ENCODE measurements around the gene BICC1. TPM values are rescaled to one million over a fixed set of nuclear protein-coding genes. Genes with fewer than 3 reads are reported as not detected.

BICC1 gene
- total and polyA plus RNA-seq, 2 of the 4 experiments (the other 2 are of a cell fraction), result 5.7 to 42.5 TPM

DNA sequence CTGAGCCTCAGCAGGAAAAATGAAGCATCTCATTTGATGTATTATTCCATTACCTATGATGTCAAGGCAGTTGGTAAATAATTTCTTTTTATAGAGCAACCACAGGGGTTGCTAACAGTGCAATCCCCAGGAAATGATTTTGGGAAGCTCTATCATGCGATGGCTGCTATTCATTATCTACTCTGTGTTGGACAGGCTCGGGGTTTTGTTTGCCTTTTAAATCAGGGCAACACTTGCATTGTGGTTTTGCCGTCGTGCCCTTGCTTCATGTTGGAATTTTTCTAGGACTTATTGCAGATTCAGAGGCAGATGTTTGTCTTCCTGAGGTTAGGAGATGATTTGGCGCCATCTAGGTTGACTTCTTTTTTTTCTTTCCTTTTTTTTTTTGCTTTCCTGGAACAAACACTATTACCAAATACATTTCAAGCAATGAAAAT is 128.4 kb downstream of the BICC1 start:
- peak overlapping the region; percentile 78 for H2BK5ac ChIP-seq (ENCODE audit: low read depth, low read length, poor library complexity, severe bottlenecking)
- peaks cover 17% of the 10 kb centered on the region for H3K9me1 ChIP-seq (ENCODE audit: insufficient read depth, low read length)
- no peak overlapping the region for H2AK5ac ChIP-seq (ENCODE audit: low read depth, low read length)
- peak; percentile 92 for DNase-seq
- no peak overlapping the region for H4K91ac ChIP-seq (ENCODE audit: insufficient read depth, low read depth, low read length)
- peaks cover 10% of the 10 kb centered on the region; the same call in 1 of the 2 replicates for H3K4me1 ChIP-seq (ENCODE audit: control insufficient read depth, insufficient read depth, low read length)
- no peak overlapping the region for H2BK15ac ChIP-seq (ENCODE audit: low read depth, low read length)
- H2AFZ ChIP-seq (replicated peaks; ENCODE audit: low read length, poor library complexity), result no peak overlapping the region
- H3K36me3 ChIP-seq (ENCODE audit: control insufficient read depth, insufficient read depth, low read length), result no peaks in the 10 kb centered on the region
- in situ Hi-C loops (cut with MboI; ENCODE audit: low sequenced_read_pairs) (no loop called here), dilution Hi-C loops (cut with HindIII; ENCODE audit: low sequenced_read_pairs, unreplicated experiment) (no loop called here), intact Hi-C loops (cut with micrococcal nuclease) (loop anchor here (1.0 to 5.0 kb wide), 2 partner anchors 110 to 229 kb away; no protein-coding TSS in a partner anchor)
- ChIA-PET CTCF (interaction anchor here (0.6 to 1.8 kb wide), 9 partner anchors 10 to 666 kb away, joined by 3 to 8 read pairs (median 4); no protein-coding TSS in a partner anchor), POLR2A (ENCODE audit: unreplicated experiment) (no interaction called here)
- ATAC-seq (ENCODE audit: low read depth), result peak; percentile 76
- 0 out of 2 replicates have a peak overlapping the region, but pooled peaks have one; percentile 5 for H2BK120ac ChIP-seq (ENCODE audit: low read depth, low read length)
- no TSS peak for BruUV-seq (replicated peaks)
- peak overlapping the region; percentile 27; the same call in 1 of the 2 replicates for H2BK20ac ChIP-seq (ENCODE audit: low read depth, low read length)
- no peaks in the 10 kb centered on the region for H3K27me3 ChIP-seq (ENCODE audit: control insufficient read depth, insufficient read depth, low read length)
- H2AK9ac ChIP-seq (replicated peaks; ENCODE audit: low read depth, low read length, poor library complexity), result no peak overlapping the region
- H4K5ac ChIP-seq (ENCODE audit: low read depth, low read length), result no peak overlapping the region
- H3K79me1 ChIP-seq (ENCODE audit: low read depth in 1 of 2, low read length in 2 of 2), result peaks cover 19 to 39% of the 10 kb centered on the region in 2 experiments
- H3K56ac ChIP-seq (ENCODE audit: extremely low read depth, insufficient read depth, low read length), result peak overlapping the region; percentile 43
- H4K20me1 ChIP-seq (ENCODE audit: insufficient read depth, low read length), result peaks cover 3% of the 10 kb centered on the region; the same call in 1 of the 2 replicates
- no peak overlapping the region for H4K8ac ChIP-seq (ENCODE audit: low read depth in 2 of 2, low read length in 2 of 2)
- H3K9me3 ChIP-seq (ENCODE audit: control insufficient read depth, insufficient read depth, low read length), result no peaks in the 10 kb centered on the region
- H3K27ac ChIP-seq (ENCODE audit: insufficient read depth, low read length), result no peak overlapping the region
- H3K4me2 ChIP-seq (ENCODE audit: low read depth, low read length), result peak overlapping the region; percentile 39; the same call in 1 of the 2 replicates
- no peak overlapping the region for H3K18ac ChIP-seq (ENCODE audit: low read depth, low read length)
- TF ChIP-seq MXI1 (IDR thresholded peaks at IDR 0.05; ENCODE audit: borderline replicate concordance, low read depth, low read length) (no peak), RAD21 (IDR thresholded peaks at IDR 0.05; ENCODE audit: low read length) (peak; percentile 42; the same call in 1 of the 2 replicates), SMC3 (IDR thresholded peaks at IDR 0.05; ENCODE audit: low read depth, low read length) (peak; percentile 21; the same call in 1 of the 2 replicates), CEBPB (IDR thresholded peaks at IDR 0.05; ENCODE audit: low read depth, low read length) (peak; percentile 76), BHLHE40 (IDR thresholded peaks at IDR 0.05; ENCODE audit: low read depth, low read length) (peak; percentile 42; the same call in 1 of the 2 replicates), POLR2A (IDR thresholded peaks at IDR 0.05; ENCODE audit: low read depth, low read length) (no peak)
- TF ChIP-seq, protein P1, sequence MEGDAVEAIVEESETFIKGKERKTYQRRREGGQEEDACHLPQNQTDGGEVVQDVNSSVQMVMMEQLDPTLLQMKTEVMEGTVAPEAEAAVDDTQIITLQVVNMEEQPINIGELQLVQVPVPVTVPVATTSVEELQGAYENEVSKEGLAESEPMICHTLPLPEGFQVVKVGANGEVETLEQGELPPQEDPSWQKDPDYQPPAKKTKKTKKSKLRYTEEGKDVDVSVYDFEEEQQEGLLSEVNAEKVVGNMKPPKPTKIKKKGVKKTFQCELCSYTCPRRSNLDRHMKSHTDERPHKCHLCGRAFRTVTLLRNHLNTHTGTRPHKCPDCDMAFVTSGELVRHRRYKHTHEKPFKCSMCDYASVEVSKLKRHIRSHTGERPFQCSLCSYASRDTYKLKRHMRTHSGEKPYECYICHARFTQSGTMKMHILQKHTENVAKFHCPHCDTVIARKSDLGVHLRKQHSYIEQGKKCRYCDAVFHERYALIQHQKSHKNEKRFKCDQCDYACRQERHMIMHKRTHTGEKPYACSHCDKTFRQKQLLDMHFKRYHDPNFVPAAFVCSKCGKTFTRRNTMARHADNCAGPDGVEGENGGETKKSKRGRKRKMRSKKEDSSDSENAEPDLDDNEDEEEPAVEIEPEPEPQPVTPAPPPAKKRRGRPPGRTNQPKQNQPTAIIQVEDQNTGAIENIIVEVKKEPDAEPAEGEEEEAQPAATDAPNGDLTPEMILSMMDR (conservative IDR thresholded peaks at IDR 0.05; ENCODE audit: low read depth, low read length), result peak; percentile 46
- TF ChIP-seq, protein P2, sequence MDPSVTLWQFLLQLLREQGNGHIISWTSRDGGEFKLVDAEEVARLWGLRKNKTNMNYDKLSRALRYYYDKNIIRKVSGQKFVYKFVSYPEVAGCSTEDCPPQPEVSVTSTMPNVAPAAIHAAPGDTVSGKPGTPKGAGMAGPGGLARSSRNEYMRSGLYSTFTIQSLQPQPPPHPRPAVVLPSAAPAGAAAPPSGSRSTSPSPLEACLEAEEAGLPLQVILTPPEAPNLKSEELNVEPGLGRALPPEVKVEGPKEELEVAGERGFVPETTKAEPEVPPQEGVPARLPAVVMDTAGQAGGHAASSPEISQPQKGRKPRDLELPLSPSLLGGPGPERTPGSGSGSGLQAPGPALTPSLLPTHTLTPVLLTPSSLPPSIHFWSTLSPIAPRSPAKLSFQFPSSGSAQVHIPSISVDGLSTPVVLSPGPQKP (IDR thresholded peaks at IDR 0.05; ENCODE audit: borderline replicate concordance, low read depth, low read length), result no peak
- no peak overlapping the region for H3K14ac ChIP-seq (replicated peaks; ENCODE audit: low read depth, low read length)
- no peak overlapping the region for H3K9ac ChIP-seq (ENCODE audit: low read depth, low read length)
- H3K4ac ChIP-seq (ENCODE audit: low read depth, low read length), result no peak overlapping the region
- H3K23ac ChIP-seq (ENCODE audit: low read depth, low read length), result no peak overlapping the region
- H3K4me3 ChIP-seq (ENCODE audit: insufficient read depth, low read depth, low read length), result no peak overlapping the region
- 0% methylated on average over 1 of the region's 5 CpGs; no CpG with 5 or more reads in 1 of the 2 experiments for WGBS, 2 experiments (ENCODE audit: extremely low coverage in 2 of 2, insufficient read length in 1 of 2)

All from IMR-90 (cell line).